ENCODE results near the gene ACOX2. TPM values are rescaled to one million over a fixed set of nuclear protein-coding genes. Genes with fewer than 3 reads are reported as not detected.

ACOX2 gene
- total and polyA plus RNA-seq, 4 donors: 74.3 to 214 (median 141) TPM

- TF ChIP-seq ZBTB33 (IDR thresholded peaks at IDR 0.05): no peak
Observed at GRCh38 chr3:58484045-58484721, 52.8 kb downstream of the ACOX2 start (continued).

DNA sequence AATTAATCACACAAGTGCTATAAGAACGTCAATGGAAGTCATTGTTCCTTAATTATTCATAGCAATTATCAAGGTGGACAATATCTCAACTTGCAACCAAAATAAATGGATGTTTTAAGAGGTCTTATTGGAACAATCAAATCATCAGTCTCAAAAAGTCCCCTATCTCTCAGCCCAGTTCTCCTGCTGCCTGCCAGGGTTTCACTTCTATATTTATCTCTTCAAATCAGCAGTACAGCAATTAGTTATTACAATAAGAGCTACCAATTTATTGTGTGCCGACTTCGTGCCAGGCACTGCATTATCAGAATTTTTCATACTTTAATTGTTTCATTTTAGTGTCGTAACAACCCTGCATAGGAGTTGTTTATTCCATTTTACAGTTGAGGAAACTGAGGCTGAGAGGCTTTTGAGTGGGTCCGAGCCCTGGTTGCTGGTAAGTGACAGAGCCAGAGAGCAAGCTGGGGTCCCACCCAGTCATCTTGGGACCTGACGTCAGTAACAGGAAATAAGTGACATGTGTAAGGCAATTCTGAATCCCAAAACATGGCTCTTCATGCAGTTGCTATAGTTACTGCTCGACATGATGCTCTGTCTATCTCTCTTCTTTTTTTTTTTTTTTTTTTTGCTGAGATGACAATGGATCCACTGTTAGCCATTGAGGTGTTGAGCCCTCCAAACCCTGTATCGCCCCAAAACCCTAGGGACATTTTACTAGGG is 53.9 kb downstream of the ACOX2 start:
- TF ChIP-seq SP1 (IDR thresholded peaks at IDR 0.05): no peak
- no peak for TF ChIP-seq ATF3 (IDR thresholded peaks at IDR 0.05)
- no peak for TF ChIP-seq FOXA1 (IDR thresholded peaks at IDR 0.05)
- TF ChIP-seq HNF4G (IDR thresholded peaks at IDR 0.05): no peak
- no peak for TF ChIP-seq REST (IDR thresholded peaks at IDR 0.05)
- no peak for TF ChIP-seq EGR1 (IDR thresholded peaks at IDR 0.05; ENCODE audit: low read depth in 2 of 2)
- no peak for TF ChIP-seq TAF1 (conservative IDR thresholded peaks at IDR 0.05)
- TF ChIP-seq JUND (IDR thresholded peaks at IDR 0.05): no peak
- Histone ChIP-seq H3K27ac (ENCODE audit: low read depth in 1 of 2, low read length in 2 of 2) (no peak overlapping the region), H3K4me1 (ENCODE audit: control insufficient read depth in 4 of 4, insufficient read depth in 4 of 4, low read length in 3 of 4) (peaks cover 8 to 17% (median 14%) of the 10 kb centered on the region in 4 donors), H3K9me3 (ENCODE audit: control insufficient read depth in 4 of 4, low read length in 3 of 4) (no peaks in the 10 kb centered on the region), H3K9ac (ENCODE audit: low read depth in 1 of 2, low read length in 2 of 2) (no peak overlapping the region), H3K4me3 (ENCODE audit: low read depth in 1 of 3, low read length in 3 of 3) (no peak overlapping the region), H3K36me3 (ENCODE audit: control insufficient read depth in 4 of 4, insufficient read depth in 3 of 4, low read depth in 1 of 4, low read length in 3 of 4) (no peaks in the 10 kb centered on the region), H3K27me3 (ENCODE audit: control insufficient read depth in 4 of 4, insufficient read depth in 4 of 4, low read length in 3 of 4) (no peaks in the 10 kb centered on the region)
- 81% methylated on average over 8 of the region's 8 CpGs for WGBS
- no peak for DNase-seq (ENCODE audit: low spot score)

- H3K4me3 ChIP-seq (ENCODE audit: low read depth in 1 of 3, low read length in 3 of 3): no peak overlapping the region
- H3K9me3 ChIP-seq (ENCODE audit: control insufficient read depth in 4 of 4, low read length in 3 of 4): no peaks in the 10 kb centered on the region
- no peaks in the 10 kb centered on the region for H3K27me3 ChIP-seq (ENCODE audit: control insufficient read depth in 4 of 4, insufficient read depth in 4 of 4, low read length in 3 of 4)
- peaks cover 0 to 7% (median 4%) of the 10 kb centered on the region in 4 donors for H3K4me1 ChIP-seq (ENCODE audit: control insufficient read depth in 4 of 4, insufficient read depth in 4 of 4, low read length in 3 of 4)
- TF ChIP-seq CTCF (IDR thresholded peaks at IDR 0.05; ENCODE audit: low read depth, low read length, missing input control) (no peak), JUND (IDR thresholded peaks at IDR 0.05) (no peak), RAD21 (IDR thresholded peaks at IDR 0.05) (no peak), ATF3 (IDR thresholded peaks at IDR 0.05) (no peak)
- H3K36me3 ChIP-seq (ENCODE audit: control insufficient read depth in 4 of 4, insufficient read depth in 3 of 4, low read depth in 1 of 4, low read length in 3 of 4): no peaks in the 10 kb centered on the region
- WGBS: 95% methylated on average over 2 of the region's 2 CpGs
- DNase-seq (ENCODE audit: low spot score): no peak
- no peak overlapping the region for H3K9ac ChIP-seq (ENCODE audit: low read depth in 1 of 2, low read length in 2 of 2)
- no peak overlapping the region for H3K27ac ChIP-seq (ENCODE audit: low read depth in 1 of 2, low read length in 2 of 2)
Observed at GRCh38 chr3:58480309-58480708, 56.7 kb downstream of the ACOX2 start.
